ENCODE results near the gene SLC16A10.
"Not testable (repeated sequence)": the region's sequence is repeated elsewhere in the genome, so short reads cannot be mapped to it uniquely, and the experiment has no call there.

Gene SLC16A10

DNA sequence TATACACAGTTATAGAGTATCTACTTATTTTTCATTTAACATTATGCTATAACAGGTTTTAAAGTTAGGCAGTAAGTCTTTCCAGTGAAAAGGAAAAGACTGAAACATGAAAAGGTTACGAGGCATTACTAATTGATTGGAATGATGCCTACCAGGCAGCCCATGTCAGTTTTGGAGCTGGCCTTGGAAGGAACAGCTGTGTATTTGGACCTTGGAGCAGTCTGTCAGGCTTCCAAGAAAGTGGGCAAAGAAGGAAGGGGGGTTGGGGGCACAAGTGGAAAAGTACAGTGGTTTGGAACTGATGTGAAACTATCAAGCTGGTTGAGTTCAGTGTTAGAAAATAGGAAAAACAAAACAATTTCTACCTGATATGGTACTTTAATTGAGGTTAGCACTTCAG lies 41.7 kb downstream of the SLC16A10 start:
- Histone ChIP-seq H3K27me3 (ENCODE audit: control insufficient read depth, insufficient read depth, low read length, poor library complexity, severe bottlenecking) (no peaks in the 10 kb centered on the region), H3K4me1 (ENCODE audit: control insufficient read depth, insufficient read depth, low read length) (no peaks in the 10 kb centered on the region), H3K4me3 (ENCODE audit: insufficient read depth, low read depth, low read length) (no peak overlapping the region), H3K36me3 (ENCODE audit: control insufficient read depth, insufficient read depth, low read length) (no peaks in the 10 kb centered on the region), H3K9me3 (ENCODE audit: control insufficient read depth, low read length) (no peaks in the 10 kb centered on the region), H3K27ac (ENCODE audit: insufficient read depth, low read depth, low read length, poor library complexity, severe bottlenecking) (no peak overlapping the region)
- WGBS, 2 experiments = 96 to 98% methylated on average over 1 of the region's 1 CpG

DNA sequence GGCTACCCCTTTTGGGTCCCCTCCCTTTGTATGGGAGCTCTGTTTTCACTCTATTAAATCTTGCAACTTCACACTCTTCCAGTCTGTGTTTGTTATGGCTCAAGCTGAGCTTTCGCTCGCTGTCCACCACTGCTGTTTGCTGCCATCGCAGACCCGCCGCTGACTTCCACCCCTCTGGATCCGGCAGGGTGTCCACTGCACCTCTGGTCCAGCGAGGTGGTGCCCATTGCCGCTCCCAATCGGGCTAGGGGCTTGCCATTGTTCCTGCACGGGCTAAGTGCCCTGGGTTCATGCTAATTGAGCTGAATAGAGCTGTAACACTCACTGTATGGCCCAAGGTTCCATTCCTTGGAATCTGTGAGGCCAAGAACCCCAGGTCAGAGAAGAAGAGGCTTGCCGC lies 43.7 kb downstream of the SLC16A10 start:
- 95% methylated on average over 11 of the region's 11 CpGs for WGBS, 2 experiments
- not testable (repeated sequence) for H3K9me3 ChIP-seq (ENCODE audit: control insufficient read depth, low read length)

DNA sequence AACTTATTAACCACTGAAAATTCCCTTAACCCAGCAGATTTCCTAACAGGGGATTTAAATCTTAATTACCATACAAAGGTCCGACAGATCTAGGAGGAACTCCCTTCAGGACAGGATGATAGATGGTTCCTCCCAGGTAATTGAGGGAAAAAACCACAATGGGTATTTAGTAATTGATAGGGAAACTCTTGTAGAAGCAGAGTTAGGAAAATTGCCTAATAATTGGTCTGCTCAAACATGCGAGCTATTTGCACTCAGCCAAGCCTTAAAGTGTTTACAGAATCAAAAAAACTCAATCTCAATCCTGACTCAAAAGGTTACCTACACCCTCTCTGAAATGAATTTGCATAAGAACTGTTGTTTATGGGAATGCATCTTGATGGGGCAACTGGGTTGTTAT lies 45.4 kb downstream of the SLC16A10 start:
- not testable (repeated sequence) for H3K4me1 ChIP-seq (ENCODE audit: control insufficient read depth, insufficient read depth, low read length); H3K27me3 ChIP-seq (ENCODE audit: control insufficient read depth, insufficient read depth, low read length, poor library complexity, severe bottlenecking); H3K27ac ChIP-seq (ENCODE audit: insufficient read depth, low read depth, low read length, poor library complexity, severe bottlenecking); H3K4me3 ChIP-seq (ENCODE audit: insufficient read depth, low read depth, low read length); H3K9me3 ChIP-seq (ENCODE audit: control insufficient read depth, low read length); H3K36me3 ChIP-seq (ENCODE audit: control insufficient read depth, insufficient read depth, low read length)
- 81 to 86% methylated on average over 2 of the region's 2 CpGs for WGBS, 2 experiments

More for the DNA sequence above, 43.7 kb downstream of the SLC16A10 start:
- H3K36me3 ChIP-seq (ENCODE audit: control insufficient read depth, insufficient read depth, low read length); H3K27ac ChIP-seq (ENCODE audit: insufficient read depth, low read depth, low read length, poor library complexity, severe bottlenecking); H3K4me3 ChIP-seq (ENCODE audit: insufficient read depth, low read depth, low read length); H3K4me1 ChIP-seq (ENCODE audit: control insufficient read depth, insufficient read depth, low read length); H3K27me3 ChIP-seq (ENCODE audit: control insufficient read depth, insufficient read depth, low read length, poor library complexity, severe bottlenecking): not testable (repeated sequence)

DNA sequence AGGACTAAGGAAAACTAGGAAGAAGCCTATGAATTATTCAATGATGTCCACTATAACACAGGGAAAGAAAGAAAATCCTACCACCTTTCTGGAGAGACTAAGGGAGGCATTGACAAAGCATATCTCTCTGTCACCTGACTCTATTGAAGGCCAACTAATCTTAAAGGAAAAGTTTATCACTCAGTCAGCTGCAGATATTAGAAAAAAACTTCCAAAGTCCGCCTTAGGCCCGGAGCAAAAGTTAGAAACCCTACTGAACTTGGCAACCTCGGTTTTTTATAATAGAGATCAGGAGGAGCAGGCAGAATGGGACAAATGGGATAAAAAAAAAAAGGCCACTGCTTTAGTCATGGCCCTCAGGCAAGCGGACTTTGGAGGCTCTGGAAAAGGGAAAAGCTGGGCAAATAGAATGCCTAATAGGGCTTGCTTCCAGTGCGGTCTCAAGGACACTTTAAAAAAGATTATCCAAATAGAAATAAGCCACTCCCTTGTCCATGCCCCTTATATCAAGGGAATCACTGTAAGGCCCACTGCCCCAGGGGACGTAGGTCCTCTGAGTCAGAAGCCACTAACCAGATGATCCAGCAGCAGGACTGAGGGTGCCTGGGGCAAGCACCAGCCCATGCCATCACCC lies 47.0 kb downstream of the SLC16A10 start:
- 94 to 95% methylated on average over 6 of the region's 6 CpGs for WGBS, 2 experiments
- H3K36me3 ChIP-seq (ENCODE audit: control insufficient read depth, insufficient read depth, low read length); H3K4me1 ChIP-seq (ENCODE audit: control insufficient read depth, insufficient read depth, low read length); H3K4me3 ChIP-seq (ENCODE audit: insufficient read depth, low read depth, low read length); H3K27me3 ChIP-seq (ENCODE audit: control insufficient read depth, insufficient read depth, low read length, poor library complexity, severe bottlenecking); H3K9me3 ChIP-seq (ENCODE audit: control insufficient read depth, low read length); H3K27ac ChIP-seq (ENCODE audit: insufficient read depth, low read depth, low read length, poor library complexity, severe bottlenecking): not testable (repeated sequence)

DNA sequence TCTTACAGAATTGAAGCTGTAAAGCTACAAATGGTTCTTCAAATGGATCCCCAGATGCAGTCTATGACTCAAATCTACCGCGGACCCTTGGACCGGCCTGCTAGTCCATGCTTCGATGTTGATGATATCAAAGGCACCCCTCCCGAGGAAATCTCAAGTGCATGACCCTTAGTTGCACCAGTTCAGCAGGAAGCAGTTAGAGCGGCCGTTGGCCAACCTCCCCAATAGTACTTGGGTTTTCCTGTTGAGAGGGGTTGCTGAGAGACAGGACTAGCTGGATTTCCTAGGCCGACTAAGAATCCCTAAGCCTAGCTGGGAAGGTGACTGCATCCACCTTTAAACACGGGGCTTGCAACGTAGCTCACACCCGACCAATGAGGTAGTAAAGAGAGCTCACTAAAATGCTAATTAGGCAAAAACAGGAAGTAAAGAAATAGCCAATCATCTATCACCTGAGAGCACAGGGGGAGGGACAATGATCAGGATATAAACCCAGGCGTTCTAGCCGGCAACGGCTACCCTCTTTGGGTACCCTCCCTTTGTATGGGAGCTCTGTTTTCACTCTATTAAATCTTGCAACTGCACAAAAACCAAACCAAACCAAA lies 50.3 kb downstream of the SLC16A10 start:
- H3K9me3 ChIP-seq (ENCODE audit: control insufficient read depth, low read length); H3K27me3 ChIP-seq (ENCODE audit: control insufficient read depth, insufficient read depth, low read length, poor library complexity, severe bottlenecking); H3K4me1 ChIP-seq (ENCODE audit: control insufficient read depth, insufficient read depth, low read length); H3K4me3 ChIP-seq (ENCODE audit: insufficient read depth, low read depth, low read length); H3K36me3 ChIP-seq (ENCODE audit: control insufficient read depth, insufficient read depth, low read length); H3K27ac ChIP-seq (ENCODE audit: insufficient read depth, low read depth, low read length, poor library complexity, severe bottlenecking): not testable (repeated sequence)
- 89 to 92% methylated on average over 14 of the region's 14 CpGs for WGBS, 2 experiments

DNA sequence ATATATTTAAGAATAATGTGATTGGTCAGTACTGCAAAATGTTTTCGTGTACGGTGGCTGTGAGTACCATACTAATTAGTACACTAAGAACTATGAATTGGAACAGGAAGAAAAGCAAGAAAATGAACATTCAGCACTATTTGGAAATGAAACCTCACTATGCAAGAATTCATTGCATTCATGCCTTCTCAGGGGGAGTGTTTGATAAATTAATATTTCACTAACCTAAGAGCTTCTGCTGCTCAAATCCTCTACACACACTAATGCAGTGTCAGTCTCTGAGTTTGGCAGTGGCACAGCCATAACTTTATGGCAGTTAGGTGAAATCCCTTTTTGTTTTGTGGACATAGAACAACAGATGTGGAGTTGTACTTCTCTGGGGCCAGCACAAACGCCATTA lies 60.1 kb downstream of the SLC16A10 start:
- H3K27me3 ChIP-seq (ENCODE audit: control insufficient read depth, insufficient read depth, low read length, poor library complexity, severe bottlenecking) = no peaks in the 10 kb centered on the region
- H3K4me3 ChIP-seq (ENCODE audit: insufficient read depth, low read depth, low read length) = no peak overlapping the region
- H3K36me3 ChIP-seq (ENCODE audit: control insufficient read depth, insufficient read depth, low read length) = no peaks in the 10 kb centered on the region
- WGBS, 2 experiments = 97% methylated on average over 3 of the region's 3 CpGs
- no peak overlapping the region for H3K27ac ChIP-seq (ENCODE audit: insufficient read depth, low read depth, low read length, poor library complexity, severe bottlenecking)
- no peaks in the 10 kb centered on the region for H3K9me3 ChIP-seq (ENCODE audit: control insufficient read depth, low read length)
- no peaks in the 10 kb centered on the region for H3K4me1 ChIP-seq (ENCODE audit: control insufficient read depth, insufficient read depth, low read length)

DNA sequence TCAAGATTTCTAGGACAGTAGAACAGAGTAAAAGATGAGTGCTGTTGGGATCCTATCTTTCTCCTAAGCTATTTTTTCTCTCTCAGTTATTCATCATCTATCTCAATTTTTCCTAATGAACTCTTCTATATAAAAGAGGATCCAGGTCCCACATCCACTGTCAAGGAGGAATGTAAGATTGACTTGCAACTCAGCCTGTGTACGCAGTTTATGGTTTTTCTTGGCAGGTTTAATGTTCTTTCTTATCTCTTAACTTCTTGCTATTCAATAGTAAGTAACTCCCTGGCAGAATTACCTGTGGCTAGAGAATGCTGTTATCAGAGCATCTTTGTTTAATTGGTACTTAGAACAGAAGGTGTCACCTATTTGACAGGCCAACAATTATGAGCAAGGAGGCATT lies 60.8 kb downstream of the SLC16A10 start:
- 100% methylated on average over 1 of the region's 1 CpG for WGBS, 2 experiments
- no peaks in the 10 kb centered on the region for H3K27me3 ChIP-seq (ENCODE audit: control insufficient read depth, insufficient read depth, low read length, poor library complexity, severe bottlenecking)
- H3K4me1 ChIP-seq (ENCODE audit: control insufficient read depth, insufficient read depth, low read length) = no peaks in the 10 kb centered on the region
- H3K9me3 ChIP-seq (ENCODE audit: control insufficient read depth, low read length) = no peaks in the 10 kb centered on the region
- no peaks in the 10 kb centered on the region for H3K36me3 ChIP-seq (ENCODE audit: control insufficient read depth, insufficient read depth, low read length)
- H3K4me3 ChIP-seq (ENCODE audit: insufficient read depth, low read depth, low read length) = no peak overlapping the region
- no peak overlapping the region for H3K27ac ChIP-seq (ENCODE audit: insufficient read depth, low read depth, low read length, poor library complexity, severe bottlenecking)

DNA sequence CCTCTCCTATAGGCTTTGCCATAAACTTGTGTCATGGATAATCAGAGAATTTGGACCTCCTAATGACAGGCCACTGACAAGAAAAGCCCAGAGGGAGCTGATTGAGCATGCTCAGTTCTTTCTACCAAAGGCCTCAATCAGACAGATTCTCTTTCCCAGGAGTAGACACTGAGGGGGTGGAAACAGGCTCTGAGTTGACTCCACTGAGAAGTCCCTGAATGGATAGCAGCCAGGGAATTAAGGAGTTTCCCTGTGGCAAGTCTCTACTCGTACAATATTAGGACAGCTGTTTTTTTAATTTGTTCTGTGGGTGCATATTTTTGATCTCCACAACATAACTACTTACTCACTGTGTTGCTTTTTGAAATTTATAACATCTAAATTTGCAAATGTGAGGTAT lies 63.3 kb downstream of the SLC16A10 start:
- H3K27me3 ChIP-seq (ENCODE audit: control insufficient read depth, insufficient read depth, low read length, poor library complexity, severe bottlenecking) = no peaks in the 10 kb centered on the region
- no peaks in the 10 kb centered on the region for H3K9me3 ChIP-seq (ENCODE audit: control insufficient read depth, low read length)
- no peak overlapping the region for H3K27ac ChIP-seq (ENCODE audit: insufficient read depth, low read depth, low read length, poor library complexity, severe bottlenecking)
- H3K36me3 ChIP-seq (ENCODE audit: control insufficient read depth, insufficient read depth, low read length) = no peaks in the 10 kb centered on the region
- no peaks in the 10 kb centered on the region for H3K4me1 ChIP-seq (ENCODE audit: control insufficient read depth, insufficient read depth, low read length)
- H3K4me3 ChIP-seq (ENCODE audit: insufficient read depth, low read depth, low read length) = no peak overlapping the region
- WGBS, 2 experiments = 86 to 100% methylated on average over 1 of the region's 1 CpG

DNA sequence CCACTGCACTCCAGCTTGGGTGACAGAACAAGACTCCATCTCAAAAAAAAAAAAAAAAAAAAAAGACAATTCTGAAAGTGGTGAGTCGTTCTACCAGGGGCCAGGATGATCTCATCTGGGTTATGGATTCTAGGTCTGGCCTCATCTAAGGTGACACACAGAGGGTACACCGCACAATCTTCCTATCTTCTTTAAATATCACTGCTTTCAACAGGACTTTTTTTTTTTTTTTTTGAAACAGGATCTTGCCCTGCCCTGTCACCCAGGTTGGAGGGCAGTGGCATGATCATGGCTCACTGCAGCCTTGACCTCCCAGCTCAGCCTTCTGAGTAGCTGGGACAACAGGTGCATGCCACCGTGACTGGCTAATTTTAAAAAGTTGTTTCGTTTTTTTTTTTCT lies 67.7 kb downstream of the SLC16A10 start:
- Histone ChIP-seq H3K27me3 (ENCODE audit: control insufficient read depth, insufficient read depth, low read length, poor library complexity, severe bottlenecking) (no peaks in the 10 kb centered on the region), H3K9me3 (ENCODE audit: control insufficient read depth, low read length) (no peaks in the 10 kb centered on the region), H3K4me1 (ENCODE audit: control insufficient read depth, insufficient read depth, low read length) (no peaks in the 10 kb centered on the region), H3K36me3 (ENCODE audit: control insufficient read depth, insufficient read depth, low read length) (no peaks in the 10 kb centered on the region), H3K4me3 (ENCODE audit: insufficient read depth, low read depth, low read length) (no peak overlapping the region), H3K27ac (ENCODE audit: insufficient read depth, low read depth, low read length, poor library complexity, severe bottlenecking) (no peak overlapping the region)
- 90% methylated on average over 4 of the region's 4 CpGs for WGBS, 2 experiments

DNA sequence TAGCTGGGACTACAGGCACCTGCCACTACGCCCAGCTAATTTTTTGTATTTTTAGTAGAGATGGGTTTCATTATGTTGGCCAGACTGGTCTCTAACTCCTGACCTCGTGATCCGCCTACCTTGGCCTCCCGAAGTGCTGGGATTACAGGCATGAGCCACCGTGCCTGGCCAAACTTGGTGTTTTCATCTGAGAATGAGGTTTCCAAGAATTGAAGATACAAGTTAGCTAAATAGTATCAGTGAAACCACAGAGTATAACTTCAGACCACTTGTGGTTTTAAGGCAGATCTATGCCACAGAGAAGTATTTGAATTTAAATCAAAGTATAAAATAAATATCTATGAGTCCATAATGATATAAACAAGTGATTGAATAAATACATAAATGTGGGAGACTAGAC lies 70.1 kb downstream of the SLC16A10 start:
- no peaks in the 10 kb centered on the region for H3K4me1 ChIP-seq (ENCODE audit: control insufficient read depth, insufficient read depth, low read length)
- H3K27ac ChIP-seq (ENCODE audit: insufficient read depth, low read depth, low read length, poor library complexity, severe bottlenecking) = no peak overlapping the region
- H3K4me3 ChIP-seq (ENCODE audit: insufficient read depth, low read depth, low read length) = no peak overlapping the region
- WGBS, 2 experiments = 89 to 99% methylated on average over 5 of the region's 5 CpGs
- H3K36me3 ChIP-seq (ENCODE audit: control insufficient read depth, insufficient read depth, low read length) = no peaks in the 10 kb centered on the region
- H3K9me3 ChIP-seq (ENCODE audit: control insufficient read depth, low read length) = no peaks in the 10 kb centered on the region
- H3K27me3 ChIP-seq (ENCODE audit: control insufficient read depth, insufficient read depth, low read length, poor library complexity, severe bottlenecking) = no peaks in the 10 kb centered on the region

DNA sequence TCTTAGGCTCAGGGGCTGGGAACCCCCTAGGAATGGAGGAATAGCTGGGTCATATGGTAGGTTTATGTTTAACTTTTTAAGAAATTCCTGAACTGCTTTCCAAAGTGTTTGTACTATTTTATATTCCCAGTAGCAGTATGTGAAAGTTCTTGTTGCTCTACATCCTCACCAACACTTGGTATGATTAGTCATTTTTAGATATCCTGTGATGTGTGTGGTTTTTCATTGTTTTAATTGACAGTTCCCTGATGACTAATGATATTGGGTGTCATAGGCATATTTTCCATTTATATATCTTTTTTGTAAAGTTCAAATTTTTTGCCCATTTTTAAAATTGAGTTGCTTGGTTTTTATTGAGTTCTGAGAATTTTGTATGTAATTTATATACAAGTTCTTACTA lies 72.3 kb downstream of the SLC16A10 start:
- no peak overlapping the region for H3K4me3 ChIP-seq (ENCODE audit: insufficient read depth, low read depth, low read length)
- H3K27me3 ChIP-seq (ENCODE audit: control insufficient read depth, insufficient read depth, low read length, poor library complexity, severe bottlenecking) = no peaks in the 10 kb centered on the region
- no peaks in the 10 kb centered on the region for H3K9me3 ChIP-seq (ENCODE audit: control insufficient read depth, low read length)
- H3K36me3 ChIP-seq (ENCODE audit: control insufficient read depth, insufficient read depth, low read length) = no peaks in the 10 kb centered on the region
- no peak overlapping the region for H3K27ac ChIP-seq (ENCODE audit: insufficient read depth, low read depth, low read length, poor library complexity, severe bottlenecking)
- no peaks in the 10 kb centered on the region for H3K4me1 ChIP-seq (ENCODE audit: control insufficient read depth, insufficient read depth, low read length)
